ENCODE results near the gene C15orf61.

The C15orf61 gene

DNA sequence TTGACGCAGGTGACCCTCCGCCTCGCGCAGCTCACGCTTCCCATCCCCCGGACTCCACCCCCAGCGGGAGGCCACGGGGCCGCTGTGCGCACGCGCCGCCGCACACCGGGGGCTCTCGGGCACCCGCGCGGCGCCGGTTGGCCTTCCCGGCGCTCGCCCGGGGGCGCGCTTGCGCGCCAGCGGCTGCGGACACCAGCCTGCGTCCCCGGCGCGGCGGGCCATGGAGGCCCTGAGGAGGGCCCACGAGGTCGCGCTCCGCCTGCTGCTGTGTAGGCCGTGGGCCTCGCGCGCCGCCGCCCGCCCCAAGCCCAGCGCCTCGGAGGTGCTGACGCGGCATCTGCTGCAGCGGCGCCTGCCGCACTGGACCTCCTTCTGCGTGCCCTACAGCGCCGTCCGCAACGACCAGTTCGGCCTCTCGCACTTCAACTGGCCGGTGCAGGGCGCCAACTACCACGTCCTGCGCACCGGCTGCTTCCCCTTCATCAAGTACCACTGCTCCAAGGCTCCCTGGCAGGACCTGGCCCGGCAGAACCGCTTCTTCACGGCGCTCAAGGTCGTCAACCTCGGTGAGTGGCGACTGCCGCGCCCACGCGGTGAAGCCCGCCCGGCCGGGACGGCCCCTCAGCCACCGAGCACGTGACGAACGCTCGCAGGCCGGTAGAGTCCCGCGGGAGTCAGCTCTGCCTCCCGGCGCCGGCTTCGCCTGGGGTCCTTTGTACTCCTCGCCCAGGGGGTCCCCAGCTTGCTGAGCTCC lies at the start of gene C15orf61:
Gene C15orf61, plus strand, starts transcription at position 103 of the 754 bp plus-strand sequence. Its CDS starts 118 bp downstream, at position 221.
- no peak for DNase-seq (ENCODE audit: low read depth, low spot score)

DNA sequence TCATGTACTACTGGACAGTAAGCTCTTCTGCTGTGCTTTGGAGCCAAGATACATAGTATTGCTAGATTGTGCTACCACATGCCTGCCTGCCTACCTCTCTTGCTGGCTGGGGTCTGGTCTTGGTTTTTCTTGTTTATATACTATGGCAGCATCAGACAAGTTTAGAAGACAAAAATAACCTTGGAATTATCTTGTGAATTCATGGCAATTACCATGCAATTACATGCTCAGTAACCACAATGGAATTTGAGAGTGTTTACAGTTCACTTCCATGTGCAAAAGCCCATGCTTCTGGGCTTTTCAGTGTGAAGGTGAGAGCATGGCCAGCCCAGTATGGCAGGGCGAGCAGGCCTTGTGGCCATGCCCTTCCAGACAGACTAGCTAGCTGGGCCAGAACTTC lies 48.0 kb upstream of the C15orf61 start:
- DNase-seq (ENCODE audit: low read depth, low spot score) = no peak

DNA sequence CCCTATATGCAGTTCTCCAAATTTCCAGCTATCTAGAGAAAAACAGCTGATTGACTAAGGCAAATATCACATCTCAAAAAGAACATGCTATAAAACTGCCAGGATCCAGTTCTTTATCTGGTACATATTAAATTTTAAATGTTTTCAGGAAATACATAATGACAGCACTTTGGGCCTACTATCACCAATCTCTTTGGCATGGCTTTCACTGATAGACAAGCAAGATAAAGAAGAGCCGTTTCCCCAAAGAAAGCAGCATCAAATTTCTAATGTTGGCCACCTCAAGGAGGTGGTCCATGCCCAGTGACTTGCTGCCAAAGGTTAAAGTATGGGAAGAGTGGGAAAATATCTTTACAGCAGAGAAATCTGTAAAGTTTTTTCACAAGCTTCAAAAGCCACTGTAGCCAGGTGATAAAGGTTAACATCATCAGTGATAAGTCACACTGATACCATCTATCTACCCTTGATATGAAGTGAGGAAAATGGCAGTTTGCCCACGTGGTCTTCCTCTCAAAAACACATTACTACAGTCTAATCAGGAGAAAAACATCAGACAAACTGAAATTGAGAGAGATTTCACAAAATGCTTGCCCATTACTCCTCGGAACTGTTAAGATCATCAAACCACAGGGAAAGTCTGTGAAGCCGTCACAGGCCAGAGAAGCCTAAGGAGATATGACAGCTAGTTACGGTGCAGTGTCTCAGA lies 46.4 kb upstream of the C15orf61 start:
- DNase-seq (ENCODE audit: low read depth, low spot score) = no peak

DNA sequence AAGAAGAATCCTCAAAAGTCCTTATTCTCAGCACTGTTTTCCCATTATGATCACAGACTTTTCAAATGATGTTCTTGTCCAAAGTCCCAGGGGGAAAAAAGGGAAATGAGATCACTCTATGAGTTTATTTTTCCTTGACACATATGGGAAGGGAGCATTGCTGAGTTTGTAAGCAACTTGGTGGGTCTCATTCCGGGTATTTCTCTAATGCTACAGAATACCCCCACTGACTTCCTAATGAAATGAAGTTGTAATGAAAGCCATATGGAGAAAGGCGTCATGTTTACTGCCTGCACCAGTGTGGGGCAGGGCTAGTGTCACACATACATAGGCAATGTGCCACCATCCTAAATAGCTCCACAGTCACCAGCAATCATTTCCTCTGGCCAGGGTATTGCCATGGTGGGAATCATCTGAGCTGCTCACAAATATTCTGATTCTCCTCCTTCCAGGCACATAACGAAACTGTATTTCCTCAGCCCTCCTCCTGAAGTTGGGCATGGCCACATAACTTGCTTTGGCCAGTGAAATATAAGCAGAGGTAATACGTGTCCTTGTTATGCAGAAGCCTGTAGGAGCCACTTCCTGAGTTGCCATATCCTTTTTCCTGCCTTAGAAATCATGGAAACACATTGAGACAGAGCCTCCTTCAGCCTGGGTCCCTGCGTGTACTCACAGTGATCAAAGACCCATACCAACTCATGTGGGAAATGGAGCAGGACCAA lies 41.0 kb upstream of the C15orf61 start:
- DNase-seq (ENCODE audit: low read depth, low spot score) = no peak

DNA sequence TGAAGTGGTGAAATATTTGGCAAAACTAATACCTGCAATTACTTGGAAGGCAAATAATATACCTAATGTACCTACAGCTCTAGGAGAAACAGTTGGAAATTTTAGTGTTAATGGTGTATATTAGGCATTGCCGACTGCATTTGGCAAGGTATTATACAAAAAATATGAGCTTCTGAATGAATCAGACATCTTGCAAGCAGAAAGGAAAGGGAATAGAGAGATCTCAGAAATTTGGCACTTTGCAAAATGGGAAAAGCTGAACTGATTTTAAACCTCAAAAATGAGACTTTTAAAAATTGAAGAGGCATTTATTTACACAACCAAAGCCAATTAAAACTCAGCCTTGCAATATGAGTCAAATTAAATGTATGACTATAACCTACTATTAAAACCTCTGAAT lies 40.2 kb upstream of the C15orf61 start:
- DNase-seq (ENCODE audit: low read depth, low spot score) = no peak

DNA sequence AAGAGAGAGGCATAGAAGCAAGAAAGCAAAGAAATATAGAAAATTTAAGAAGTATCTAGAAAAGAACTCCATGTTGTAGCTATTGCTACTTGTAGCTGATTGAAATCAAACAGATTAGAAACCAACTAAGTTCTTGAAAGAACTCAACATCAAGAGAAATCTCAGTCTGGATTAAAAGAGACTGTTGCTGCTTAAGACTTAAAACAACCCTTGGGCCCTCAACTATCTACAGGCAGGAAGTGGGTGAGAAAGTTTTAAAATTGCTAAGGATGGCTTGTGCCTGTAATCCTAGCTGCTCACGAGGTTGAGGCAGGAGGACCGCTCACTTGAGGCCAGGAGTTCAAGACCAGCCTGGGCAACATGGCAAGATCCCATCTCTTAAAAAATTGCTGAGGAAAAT lies 39.3 kb upstream of the C15orf61 start:
- no peak for DNase-seq (ENCODE audit: low read depth, low spot score)

DNA sequence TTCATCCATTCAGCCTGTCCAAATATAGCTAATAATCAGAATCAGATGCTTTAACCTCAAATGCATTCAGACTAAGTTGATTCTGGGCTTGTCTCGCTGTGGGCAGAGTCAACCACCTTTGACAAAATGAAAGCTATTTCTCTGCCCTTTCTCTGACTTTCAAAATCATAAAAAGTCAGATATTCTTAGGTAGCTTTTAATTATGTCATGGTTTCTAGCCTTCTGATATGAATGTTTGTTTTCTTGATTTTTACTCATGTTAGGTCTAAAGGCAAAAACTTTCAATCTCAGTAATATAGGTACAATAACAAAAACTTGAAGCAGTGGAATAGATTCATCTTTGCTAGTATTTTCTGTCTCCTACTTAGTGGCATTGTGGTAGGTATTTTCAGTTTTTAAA lies 25.3 kb upstream of the C15orf61 start:
- DNase-seq (ENCODE audit: low read depth, low spot score) = no peak

DNA sequence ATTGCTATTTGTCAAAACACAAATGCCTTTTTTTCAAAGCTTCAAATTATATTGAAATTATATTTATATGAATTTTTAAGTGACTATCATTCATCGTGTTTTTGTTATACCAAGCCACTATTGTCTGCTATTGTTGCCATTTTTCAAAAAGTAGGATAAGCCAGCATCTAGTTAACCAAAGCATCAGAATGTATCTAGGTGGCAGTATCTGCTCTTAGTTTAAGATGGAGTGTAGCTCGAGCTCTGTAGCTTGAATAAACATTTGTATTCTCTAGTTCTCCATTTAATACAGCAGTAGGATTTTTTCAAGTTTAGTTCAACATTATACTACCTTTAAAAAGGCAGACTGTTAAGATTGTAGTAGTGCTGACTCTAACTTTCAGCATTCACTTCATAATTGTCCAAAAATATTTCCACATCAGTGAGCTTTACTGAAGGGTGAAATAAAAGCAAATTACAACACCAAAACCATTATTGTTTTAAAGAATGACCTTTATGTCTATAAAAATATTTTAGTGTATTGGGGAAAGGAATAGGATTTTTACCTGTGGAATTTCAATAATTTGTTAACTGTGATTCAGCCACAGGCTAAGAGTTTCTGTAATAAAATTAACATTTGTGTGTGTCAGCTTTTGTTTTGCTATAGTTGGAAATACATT lies 19.6 kb upstream of the C15orf61 start:
- DNase-seq (ENCODE audit: low read depth, low spot score) = no peak

DNA sequence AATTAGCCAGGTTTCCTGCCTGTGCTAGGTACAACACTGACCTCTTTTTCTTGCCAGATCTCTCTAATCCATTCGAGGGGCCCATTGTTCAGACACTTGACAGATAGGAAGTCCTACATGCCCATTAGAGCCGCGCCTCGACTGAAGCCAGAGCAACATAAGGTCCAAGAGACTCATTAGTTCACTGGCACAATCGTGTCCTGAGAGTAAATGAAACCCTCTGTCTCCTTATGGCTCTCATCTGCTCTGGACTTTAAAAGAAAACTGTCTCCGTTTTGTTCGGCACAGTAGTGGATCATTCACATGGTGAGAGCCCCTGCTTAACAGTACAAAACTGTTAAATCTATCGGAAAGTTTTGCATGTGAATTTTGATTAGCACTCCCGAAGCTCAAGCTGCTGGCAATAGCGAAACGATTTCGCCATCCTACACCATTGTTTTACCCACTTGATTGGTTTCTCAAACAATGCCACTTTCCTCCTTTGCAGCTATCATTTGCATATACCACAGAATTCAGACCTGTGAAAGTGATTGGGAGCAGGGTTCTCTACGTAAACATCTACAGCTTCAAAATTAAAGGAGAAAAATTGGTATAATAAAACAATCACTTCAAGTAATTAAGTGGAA lies 19.0 kb upstream of the C15orf61 start:
- no peak for DNase-seq (ENCODE audit: low read depth, low spot score)

DNA sequence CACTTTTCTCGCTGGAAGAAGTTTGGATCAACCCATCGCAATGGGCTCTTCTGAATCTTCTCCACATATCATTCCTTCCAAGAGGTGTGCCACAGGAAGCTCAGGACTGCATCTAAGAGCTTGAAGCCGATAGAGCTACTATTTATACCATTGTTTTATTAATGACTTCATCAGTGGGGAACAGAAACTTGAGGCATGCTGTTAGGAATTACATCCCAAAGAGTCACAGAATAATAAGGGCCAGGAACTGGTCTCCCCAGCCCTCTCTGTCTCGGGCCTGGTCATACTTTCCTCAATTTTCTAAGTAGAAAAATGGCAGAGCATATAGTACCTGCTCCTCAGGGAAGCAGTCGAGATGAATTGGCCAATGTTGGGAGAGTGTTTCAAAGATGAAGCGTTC lies 16.9 kb upstream of the C15orf61 start:
- DNase-seq (ENCODE audit: low read depth, low spot score) = no peak

DNA sequence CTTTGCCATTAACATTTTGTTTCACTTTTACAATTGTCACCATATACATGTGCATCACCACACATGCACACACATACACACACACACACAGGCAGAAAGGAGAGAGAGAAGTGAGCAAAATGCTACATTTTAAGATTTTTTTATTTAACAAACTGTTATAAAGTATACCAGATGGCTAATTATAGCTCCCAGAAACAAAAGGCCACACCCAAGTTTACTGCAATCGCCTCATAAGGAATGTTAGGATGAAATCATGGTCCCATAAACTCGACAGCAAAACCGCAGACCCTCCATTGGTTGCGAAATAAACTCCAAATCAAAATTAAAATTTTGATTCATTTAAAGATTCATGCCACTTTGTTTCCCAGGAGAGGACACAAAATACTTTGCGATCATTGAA lies 16.1 kb upstream of the C15orf61 start:
- DNase-seq (ENCODE audit: low read depth, low spot score) = no peak

DNA sequence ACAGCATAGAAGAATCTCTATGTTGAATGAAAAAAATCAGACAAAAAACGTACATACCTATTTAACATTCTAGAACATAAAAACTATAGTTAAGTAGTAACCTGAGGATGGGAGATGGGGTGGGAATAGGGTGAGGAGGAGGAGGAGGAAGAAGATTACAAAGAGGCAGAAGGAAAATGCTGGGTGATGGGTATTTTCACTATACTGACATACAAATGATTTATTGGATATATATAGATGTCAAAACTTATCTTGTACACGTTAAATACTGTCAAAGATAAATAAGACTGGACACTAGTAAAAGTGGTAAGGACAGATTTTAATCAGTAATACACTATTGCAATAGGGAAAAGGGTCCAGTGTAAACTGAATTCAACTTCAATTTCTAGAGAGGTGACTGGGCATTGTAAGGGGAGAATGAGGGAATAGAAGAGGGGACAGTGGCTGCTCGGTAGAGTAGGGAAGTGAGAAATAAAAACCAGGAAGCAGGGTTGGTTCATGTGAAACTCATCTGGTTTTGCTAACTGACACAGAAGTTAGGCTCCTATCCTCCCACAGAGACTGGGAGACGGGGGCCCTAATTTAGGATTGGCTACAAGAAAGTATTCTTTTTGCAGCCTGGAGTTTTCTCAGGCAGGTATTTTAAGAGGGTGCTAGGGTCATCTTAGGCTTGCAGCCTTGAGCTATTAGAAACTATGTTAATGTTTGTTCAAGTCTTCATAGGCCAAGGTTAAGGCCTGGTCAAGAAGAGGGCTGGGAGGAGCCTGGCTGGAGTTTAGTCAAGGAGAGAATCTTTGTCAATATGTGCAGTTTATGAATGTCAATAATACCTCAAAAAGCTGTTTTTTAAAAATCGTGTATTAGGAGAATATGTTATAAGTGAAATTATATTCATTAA lies 15.0 kb upstream of the C15orf61 start:
- no peak for DNase-seq (ENCODE audit: low read depth, low spot score)

DNA sequence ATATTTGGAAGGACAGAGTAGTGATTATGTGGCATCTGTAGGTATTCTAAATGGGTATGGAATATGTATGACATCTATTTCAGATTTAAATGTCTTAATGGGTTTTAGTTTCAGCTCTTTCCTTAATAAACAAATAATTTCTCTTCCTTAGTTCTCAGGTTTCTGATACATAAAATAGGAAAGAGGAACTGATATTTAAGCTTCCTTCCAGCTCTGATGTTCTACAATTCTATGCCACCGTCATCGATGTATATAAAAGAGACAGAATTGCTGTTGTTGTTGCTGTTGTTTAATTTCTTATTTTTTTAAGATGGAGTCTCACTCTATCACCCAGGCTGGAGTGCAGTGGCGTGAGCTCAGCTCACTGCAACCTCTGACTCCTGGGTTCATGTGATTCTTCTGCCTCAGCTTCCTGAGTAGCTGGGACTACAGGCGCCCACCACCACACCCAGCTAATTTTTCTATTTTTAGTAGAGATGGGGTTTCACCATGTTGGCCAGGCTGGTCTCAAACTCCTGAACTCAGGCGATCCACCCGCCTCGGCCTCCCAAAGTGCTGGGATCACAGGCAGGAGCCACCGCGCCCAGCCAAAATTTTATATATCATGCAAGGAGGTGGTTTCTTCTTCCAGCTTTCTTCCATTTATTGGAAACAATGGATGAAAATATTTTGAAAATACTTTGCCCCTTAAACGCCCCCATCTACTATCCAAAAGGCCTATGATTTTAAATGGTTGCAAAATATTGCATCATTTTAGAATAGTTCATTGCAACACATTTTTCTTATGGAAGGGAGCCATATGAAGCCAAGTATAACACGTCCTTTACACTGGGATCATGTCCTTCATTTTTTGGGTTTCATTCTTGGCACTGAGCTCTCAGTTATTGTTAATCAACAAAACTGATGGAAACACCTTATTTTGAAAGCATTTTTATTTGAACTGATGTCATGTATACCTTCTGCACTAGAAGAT lies 13.9 kb upstream of the C15orf61 start:
- no peak for DNase-seq (ENCODE audit: low read depth, low spot score)

DNA sequence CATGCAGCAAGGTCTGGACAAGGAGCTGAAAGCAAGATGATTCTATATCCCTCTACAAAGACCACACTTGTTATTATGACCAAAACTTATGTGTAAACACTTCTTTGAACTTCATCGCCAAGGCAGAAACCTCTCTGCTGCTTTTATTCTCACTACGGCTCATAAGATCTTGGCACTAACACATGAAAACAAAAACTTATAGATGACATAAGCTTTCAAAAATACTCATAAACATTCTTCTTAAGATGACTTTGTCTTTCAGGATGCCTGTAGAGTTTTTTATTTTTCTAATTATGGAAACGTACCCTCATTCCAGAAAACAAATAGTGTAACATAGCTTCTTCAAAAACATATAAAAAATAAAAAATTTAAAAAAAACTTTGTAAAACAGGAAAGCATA lies 12.5 kb upstream of the C15orf61 start:
- no peak for DNase-seq (ENCODE audit: low read depth, low spot score)

DNA sequence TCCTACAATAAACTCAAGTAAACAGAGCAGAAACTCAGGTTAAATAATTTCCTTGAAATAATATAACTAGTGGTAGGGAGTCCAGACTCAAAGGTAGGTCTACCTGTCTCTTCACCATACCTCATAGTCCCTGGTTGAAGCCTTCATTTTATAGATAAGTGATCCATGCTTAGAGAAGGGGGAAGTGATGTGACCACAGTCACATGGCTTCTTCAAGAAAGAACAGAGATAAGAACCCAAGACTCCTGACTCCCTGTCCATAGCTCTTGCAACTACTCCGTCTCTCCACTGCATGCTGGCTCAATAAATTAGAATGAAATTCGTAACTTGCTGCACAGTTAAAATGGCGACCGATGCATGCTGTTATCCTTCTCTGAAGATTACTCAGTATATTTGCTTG lies 11.0 kb upstream of the C15orf61 start:
- no peak for DNase-seq (ENCODE audit: low read depth, low spot score)

DNA sequence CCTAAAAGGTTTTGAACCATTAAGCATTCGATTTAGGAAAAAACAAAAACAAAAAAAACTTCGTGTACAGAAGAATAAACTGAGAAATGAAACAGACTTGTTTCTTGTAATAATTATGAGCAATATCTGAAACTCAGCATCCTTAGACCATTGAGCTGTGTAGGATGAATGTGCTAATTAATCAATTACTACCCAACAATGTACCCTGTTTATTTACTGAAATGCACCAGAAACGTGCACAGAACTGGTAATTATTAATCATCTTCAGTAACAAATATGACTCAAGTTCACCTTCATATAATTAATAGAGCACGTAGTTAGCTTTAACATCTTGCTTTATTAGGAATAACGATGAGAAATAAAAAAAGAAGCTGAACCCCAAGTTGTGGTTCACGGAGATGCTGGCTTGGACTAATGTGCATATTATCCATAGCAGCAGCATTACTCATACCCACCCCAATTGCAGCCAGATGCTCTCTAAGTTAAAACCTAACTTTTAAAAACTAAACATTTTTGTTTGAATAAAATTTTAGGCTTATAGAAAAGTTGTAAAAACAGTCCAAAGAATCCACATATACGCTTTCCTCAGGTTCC lies 10.2 kb upstream of the C15orf61 start:
- DNase-seq (ENCODE audit: low read depth, low spot score) = no peak

DNA sequence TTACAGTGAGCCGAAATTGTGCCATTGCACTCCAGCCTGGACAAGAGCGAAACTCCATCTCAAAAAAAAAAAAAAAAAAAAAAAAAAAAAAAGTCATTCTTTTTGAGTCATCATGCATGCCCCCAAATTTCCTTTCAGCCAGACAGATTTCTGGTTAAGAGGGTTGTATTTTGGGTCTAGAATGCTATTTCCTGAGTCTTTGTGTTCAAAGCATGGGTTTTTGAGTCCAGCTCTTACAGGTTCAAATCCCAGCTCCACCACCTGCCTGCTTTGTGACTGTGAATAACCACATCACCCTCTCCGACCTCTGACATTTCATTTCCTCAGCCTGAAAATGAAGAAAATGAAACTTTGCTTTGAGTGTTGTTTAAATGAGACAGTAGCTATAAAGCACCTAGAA lies 9.3 kb upstream of the C15orf61 start:
- DNase-seq (ENCODE audit: low read depth, low spot score) = no peak

DNA sequence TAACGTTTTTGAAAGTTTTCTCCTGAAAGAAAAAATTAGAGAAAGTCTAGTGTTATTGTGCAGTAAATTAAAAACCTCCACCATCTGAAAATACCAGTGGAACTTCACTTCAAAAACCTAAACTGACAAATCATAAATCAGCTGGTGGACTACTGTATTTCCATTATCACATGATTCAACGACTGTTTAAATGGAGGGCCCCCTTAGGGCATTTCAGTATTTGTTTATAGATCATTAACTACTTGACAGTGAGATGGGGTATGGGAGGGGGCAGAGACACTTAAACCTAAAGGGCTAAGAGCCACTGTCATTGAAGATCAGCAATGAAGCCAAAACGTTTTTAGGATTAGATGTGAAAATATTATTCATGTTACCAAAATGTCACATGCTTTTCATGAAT lies 8.8 kb upstream of the C15orf61 start:
- DNase-seq (ENCODE audit: low read depth, low spot score) = no peak

Measured in iPS DF 19.7 (cell line).